GM10248 (cell line): ENCODE results near the gene TMEM82.
A peak's percentile ranks its signal among the peaks of the same experiment; 100 is the strongest.

ENCODE experiments used
- CTCF ChIA-PET: fragments of 300-600 bp; sonication (Branson Sonifier 250); formaldehyde crosslinking; extraction: SDS; loops from one replicate; lab custom pipeline; 2021; ENCODE audit warnings: antibody characterized with exemption; lab: Yijun Ruan, JAX
- POLR2A ChIA-PET: fragments of 350-650 bp; sonication (Branson Sonifier 250); formaldehyde crosslinking; extraction: SDS; loops from one replicate; lab custom pipeline; 2020; ENCODE audit warnings: antibody characterized with exemption; lab: Yijun Ruan, JAX
- DNase-seq: peaks from one replicate; pipeline ENCODE4 v3.0.0; 2012; ENCODE audit errors: extremely low spot score
- TF ChIP-seq, protein P1 (sequence below): IDR thresholded peaks from 2 replicates; pipeline ENCODE4 v1.5.1; 2012; ENCODE audit warnings: mild to moderate bottlenecking, low read depth; ENCODE audit errors: extremely low read depth, missing control alignments, control extremely low read depth

The TMEM82 gene

GRCh38 chr1:15737324-15738319 is 4.7 kb upstream of the TMEM82 start:
- no peak for DNase-seq
- ChIA-PET POLR2A (interaction anchor here (0.5 to 1.0 kb wide), 3 partner anchors 18 to 74 kb away, joined by 3 to 6 read pairs (median 4); no protein-coding TSS in a partner anchor), CTCF (interaction anchor here (0.9 kb wide), 1 partner anchor 414 kb away, joined by 4 read pairs; no protein-coding TSS in a partner anchor)
- TF ChIP-seq, protein P1, sequence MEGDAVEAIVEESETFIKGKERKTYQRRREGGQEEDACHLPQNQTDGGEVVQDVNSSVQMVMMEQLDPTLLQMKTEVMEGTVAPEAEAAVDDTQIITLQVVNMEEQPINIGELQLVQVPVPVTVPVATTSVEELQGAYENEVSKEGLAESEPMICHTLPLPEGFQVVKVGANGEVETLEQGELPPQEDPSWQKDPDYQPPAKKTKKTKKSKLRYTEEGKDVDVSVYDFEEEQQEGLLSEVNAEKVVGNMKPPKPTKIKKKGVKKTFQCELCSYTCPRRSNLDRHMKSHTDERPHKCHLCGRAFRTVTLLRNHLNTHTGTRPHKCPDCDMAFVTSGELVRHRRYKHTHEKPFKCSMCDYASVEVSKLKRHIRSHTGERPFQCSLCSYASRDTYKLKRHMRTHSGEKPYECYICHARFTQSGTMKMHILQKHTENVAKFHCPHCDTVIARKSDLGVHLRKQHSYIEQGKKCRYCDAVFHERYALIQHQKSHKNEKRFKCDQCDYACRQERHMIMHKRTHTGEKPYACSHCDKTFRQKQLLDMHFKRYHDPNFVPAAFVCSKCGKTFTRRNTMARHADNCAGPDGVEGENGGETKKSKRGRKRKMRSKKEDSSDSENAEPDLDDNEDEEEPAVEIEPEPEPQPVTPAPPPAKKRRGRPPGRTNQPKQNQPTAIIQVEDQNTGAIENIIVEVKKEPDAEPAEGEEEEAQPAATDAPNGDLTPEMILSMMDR = no peak

DNA sequence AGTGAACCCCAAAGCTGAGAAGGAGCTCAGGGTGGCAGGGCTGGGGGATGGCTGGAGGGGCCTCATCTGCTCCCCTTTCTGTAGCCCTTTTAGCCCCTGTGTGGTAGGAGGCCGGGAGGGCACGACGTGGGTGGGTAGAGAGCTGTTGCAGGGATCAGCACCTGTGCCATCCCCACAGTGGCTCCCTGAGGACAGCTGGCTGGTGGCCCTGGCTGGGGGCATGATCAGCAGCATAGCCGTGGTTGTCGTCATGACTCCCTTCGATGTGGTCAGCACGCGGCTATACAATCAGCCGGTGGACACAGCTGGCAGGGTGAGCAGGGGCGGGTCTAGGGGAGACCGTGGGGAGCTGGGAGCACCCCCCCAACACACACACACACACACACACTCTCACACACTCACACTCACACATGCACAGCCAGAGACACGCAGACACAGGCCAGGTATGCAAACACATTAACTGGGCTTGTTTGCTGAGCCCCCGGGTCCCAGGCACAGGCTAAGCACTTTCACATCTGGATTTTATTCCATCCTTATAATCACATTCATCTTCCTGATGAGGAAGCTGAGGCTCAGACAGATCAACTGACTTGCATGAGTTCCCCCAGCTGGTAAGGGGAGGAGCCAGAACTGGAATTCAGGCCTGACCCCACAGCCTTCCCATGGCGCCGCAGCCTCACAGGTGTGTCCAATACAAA is 3.7 kb upstream of the TMEM82 start:
- ChIA-PET POLR2A (interaction anchor here (0.5 to 1.0 kb wide), 3 partner anchors 17 to 75 kb away, joined by 3 to 6 read pairs (median 4); no protein-coding TSS in a partner anchor), CTCF (interaction anchor here (0.9 kb wide), 1 partner anchor 415 kb away, joined by 4 read pairs; no protein-coding TSS in a partner anchor)
- TF ChIP-seq, protein P1 = no peak
- DNase-seq = no peak

DNA sequence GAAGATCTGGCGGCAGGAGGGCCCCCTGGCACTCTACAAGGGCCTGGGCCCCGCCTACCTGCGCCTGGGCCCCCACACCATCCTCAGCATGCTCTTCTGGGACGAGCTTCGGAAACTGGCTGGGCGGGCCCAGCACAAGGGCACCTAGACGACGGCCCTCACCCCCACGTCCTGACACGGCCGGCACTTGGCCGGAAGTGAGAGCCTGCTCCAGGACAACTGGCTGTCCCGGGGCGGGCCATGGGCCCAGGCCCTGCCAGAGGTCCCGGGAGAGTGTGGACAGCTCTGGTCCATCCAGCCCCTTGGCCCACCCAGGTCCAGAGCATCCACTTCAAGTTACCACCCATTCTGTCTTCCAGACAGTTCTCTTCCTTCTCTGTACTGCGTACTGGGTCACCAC is 3.0 kb upstream of the TMEM82 start:
- DNase-seq = no peak
- POLR2A ChIA-PET = no interaction called here
- TF ChIP-seq, protein P1 = no peak
- CTCF ChIA-PET = interaction anchor here (1.4 to 2.0 kb wide), 2 partner anchors 11 to 317 kb away, joined by 4 to 5 read pairs; no protein-coding TSS in a partner anchor

- ChIA-PET POLR2A (no interaction called here), CTCF (interaction anchor here (1.3 to 2.0 kb wide), 3 partner anchors 10 to 317 kb away, joined by 3 to 5 read pairs (median 4); no protein-coding TSS in a partner anchor)
- DNase-seq = no peak
- TF ChIP-seq, protein P1 = no peak
Measured at GRCh38 chr1:15739745-15740144, 2.6 kb upstream of the TMEM82 start.

GRCh38 chr1:15740924-15741850 is 1.1 kb upstream of the TMEM82 start:
- DNase-seq = peak; percentile 90
- TF ChIP-seq, protein P1 = peak; percentile 94
- ChIA-PET CTCF (interaction anchor here (0.5 to 2.0 kb wide), 13 partner anchors 9 to 418 kb away, joined by 3 to 11 read pairs (median 4); no protein-coding TSS in a partner anchor), POLR2A (no interaction called here)
